ENCODE measurements around the gene SPOP. TPM values are rescaled to one million over a fixed set of nuclear protein-coding genes. Genes with fewer than 3 reads are reported as not detected.
A peak's percentile ranks its signal among the peaks of the same experiment; 100 is the strongest.
"Not testable (repeated sequence)": the region's sequence is repeated elsewhere in the genome, so short reads cannot be mapped to it uniquely, and the experiment has no call there.

SPOP gene
- total RNA-seq, 1 experiment from 2014 or later, result 16.1 TPM

DNA sequence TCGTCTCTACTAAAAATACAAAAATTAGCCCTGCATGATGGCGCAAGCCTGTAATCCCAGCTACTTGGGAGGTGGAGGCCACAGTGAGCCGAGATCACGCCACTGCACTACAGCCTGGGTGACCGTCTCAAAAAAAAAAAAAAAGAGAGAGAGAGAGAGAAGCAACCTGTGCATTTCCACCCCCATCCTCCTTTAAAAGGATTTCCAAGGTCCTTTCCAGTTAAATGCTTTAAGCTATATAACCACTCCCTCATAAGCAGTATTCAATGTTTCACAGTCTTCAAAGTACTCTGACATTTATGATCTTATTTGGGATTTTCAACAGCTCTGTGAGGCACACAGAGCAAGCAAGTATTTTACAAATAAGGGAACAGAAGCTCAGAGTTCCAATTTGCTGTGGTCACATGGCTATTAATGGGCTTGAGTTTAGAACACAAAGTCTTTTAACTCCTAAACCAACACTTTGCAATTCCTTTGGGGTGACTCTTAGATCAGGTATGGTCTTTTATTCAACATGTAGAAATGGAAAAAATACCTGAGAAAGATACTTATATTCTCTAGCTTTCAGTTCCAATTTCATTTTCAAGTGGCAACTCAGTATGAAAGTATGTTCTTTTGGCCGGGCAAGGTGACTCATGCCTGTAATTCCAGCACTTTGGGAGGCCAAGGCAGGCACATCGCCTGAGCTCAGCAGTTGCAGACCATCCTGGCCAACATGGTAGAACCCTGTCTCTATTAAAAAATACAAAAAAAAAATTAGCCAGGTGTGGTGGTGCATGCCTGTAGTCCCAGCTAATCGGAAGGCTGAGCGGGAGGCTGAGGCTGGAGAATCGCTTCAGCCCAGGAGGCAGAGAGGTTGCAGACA, 31.3 kb downstream of the SPOP start:
- Histone ChIP-seq H3K36me3 (replicated peaks; ENCODE audit: control insufficient read depth, insufficient read depth, low read length) (no peaks in the 10 kb centered on the region), H3K4me3 (ENCODE audit: insufficient read depth, low read depth, low read length) (no peak overlapping the region), H3K27me3 (ENCODE audit: control insufficient read depth, insufficient read depth, low read length) (no peaks in the 10 kb centered on the region)
- DNase-seq, result no peak

DNA sequence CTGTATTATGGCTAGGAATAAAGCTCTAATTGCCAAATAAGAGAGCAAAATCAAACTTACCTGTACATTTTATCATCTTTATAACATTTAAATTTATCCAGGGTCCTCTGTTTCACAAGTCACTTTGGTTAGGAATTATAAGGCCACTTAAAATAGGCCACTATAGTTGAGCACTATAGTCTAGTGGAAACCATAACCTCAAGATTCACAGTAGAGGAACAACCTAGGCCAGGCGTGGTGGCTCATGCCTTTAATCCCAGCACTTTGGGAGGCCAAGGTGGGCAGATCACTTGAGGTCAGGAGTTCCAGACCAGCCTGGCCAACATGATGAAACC, 31.9 kb downstream of the SPOP start:
- DNase-seq; H3K4me3 ChIP-seq (ENCODE audit: insufficient read depth, low read depth, low read length): not testable (repeated sequence)

DNA sequence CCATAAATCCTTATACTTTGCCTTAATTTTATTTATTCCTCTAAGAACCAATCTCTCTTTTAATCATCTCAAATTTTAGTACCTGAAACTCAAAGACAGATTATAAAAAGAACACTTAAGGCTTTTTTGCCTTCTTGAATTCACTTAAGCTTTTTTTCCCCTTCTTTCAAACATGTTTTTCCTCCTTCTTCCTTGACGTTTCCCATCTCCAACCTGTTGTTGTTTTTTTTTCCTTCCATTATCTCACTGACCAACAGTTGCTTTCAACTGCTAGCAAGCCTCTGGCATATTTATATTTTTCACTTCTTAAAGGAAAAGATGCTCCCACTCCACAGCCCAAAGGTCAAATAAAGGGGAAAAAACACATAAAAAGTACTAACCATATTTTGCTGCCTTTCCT, 32.2 kb downstream of the SPOP start:
- H3K4me3 ChIP-seq (ENCODE audit: insufficient read depth, low read depth, low read length), result no peak overlapping the region

More for the DNA sequence above, 31.9 kb downstream of the SPOP start:
- H3K27me3 ChIP-seq (ENCODE audit: control insufficient read depth, insufficient read depth, low read length); H3K36me3 ChIP-seq (replicated peaks; ENCODE audit: control insufficient read depth, insufficient read depth, low read length): not testable (repeated sequence)

DNA sequence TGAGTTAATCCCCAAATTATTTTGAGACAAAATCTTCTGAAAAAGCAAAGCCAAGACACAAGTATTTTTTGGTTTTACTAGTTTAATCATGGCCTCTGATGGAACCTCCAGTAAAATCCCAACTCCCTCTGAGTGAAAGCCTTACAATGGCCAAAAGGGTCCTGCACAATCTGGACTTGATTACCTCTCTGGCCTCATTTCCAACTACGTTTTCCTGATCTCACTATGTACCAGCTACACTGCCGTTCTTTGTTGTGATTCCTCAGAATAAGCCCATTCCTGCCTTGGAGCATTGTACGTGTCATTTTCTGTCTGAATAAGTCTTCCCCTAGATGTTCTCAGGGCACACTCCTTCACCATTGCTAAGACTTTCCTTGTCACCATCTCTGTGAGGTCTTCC, 37.3 kb downstream of the SPOP start:
- DNase-seq, result no peak
- no peaks in the 10 kb centered on the region for H3K27me3 ChIP-seq (ENCODE audit: control insufficient read depth, insufficient read depth, low read length)
- no peaks in the 10 kb centered on the region for H3K36me3 ChIP-seq (replicated peaks; ENCODE audit: control insufficient read depth, insufficient read depth, low read length)
- H3K4me3 ChIP-seq (ENCODE audit: insufficient read depth, low read depth, low read length), result no peak overlapping the region

More for the DNA sequence above, 32.2 kb downstream of the SPOP start:
- Histone ChIP-seq H3K36me3 (replicated peaks; ENCODE audit: control insufficient read depth, insufficient read depth, low read length) (no peaks in the 10 kb centered on the region), H3K27me3 (ENCODE audit: control insufficient read depth, insufficient read depth, low read length) (no peaks in the 10 kb centered on the region)
- no peak for DNase-seq

DNA sequence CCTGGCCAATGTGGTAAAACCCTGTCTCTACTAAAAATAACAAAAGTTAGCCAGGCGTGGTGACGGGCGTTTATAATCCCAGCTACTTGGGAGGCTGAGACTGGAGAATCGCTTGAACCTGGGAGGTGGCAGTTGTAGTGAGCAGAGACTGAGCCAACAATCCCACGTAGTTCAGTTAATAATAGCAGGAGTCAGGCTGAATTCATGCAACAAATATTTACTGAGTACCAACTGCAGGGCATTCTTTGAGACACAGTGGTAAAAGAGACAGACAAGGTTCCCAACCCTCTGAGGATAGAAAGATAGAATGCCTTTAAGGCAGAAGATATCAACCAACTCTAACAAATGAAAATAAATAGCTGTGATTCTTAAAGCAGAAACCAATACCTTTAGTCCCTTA, 39.1 kb downstream of the SPOP start:
- Histone ChIP-seq H3K27me3 (ENCODE audit: control insufficient read depth, insufficient read depth, low read length) (no peaks in the 10 kb centered on the region), H3K36me3 (replicated peaks; ENCODE audit: control insufficient read depth, insufficient read depth, low read length) (no peaks in the 10 kb centered on the region)
- DNase-seq, result no peak

DNA sequence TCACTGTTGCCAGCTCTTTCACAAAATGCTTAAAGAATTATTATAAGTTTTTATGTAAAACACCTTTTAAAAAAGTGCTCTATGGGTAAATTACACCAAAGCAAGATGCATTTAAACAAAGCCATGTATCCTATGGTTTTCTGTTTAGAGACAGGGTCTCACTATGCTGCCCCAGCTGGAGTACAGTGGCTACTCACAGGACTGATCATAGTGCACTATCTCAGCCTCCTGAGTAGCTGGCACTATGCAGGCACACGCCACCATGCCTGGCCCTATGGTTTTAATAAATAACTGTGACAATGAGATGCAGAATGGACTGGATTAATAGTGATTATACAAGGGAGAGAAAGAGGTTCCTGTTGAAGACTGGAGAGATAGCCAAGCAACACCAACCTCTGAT, 40.2 kb downstream of the SPOP start:
- Histone ChIP-seq H3K4me3 (ENCODE audit: insufficient read depth, low read depth, low read length) (no peak overlapping the region), H3K36me3 (replicated peaks; ENCODE audit: control insufficient read depth, insufficient read depth, low read length) (no peaks in the 10 kb centered on the region), H3K27me3 (ENCODE audit: control insufficient read depth, insufficient read depth, low read length) (no peaks in the 10 kb centered on the region)
- no peak for DNase-seq

More for the DNA sequence above, 39.1 kb downstream of the SPOP start:
- no peak overlapping the region for H3K4me3 ChIP-seq (ENCODE audit: insufficient read depth, low read depth, low read length)

DNA sequence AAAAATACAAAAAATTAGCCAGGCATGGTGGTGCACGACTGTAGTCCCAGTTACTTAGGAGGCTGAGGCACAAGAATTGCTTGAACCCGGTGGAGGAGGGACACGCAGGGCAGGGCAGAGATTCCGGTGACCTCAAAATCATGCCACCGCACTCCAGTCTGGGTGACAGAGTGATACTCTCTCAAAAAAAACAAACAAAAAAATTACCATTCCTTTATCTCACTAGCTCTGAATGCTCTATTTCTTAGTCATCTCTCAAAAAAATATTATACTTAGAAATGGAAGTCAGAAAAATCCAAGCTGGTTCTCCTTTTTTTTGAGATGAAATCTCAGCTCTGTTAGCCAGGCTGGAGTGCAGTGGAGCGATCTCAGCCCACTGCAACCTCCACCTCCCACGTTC, 40.8 kb downstream of the SPOP start:
- Histone ChIP-seq H3K36me3 (replicated peaks; ENCODE audit: control insufficient read depth, insufficient read depth, low read length) (no peaks in the 10 kb centered on the region), H3K27me3 (ENCODE audit: control insufficient read depth, insufficient read depth, low read length) (no peaks in the 10 kb centered on the region), H3K4me3 (ENCODE audit: insufficient read depth, low read depth, low read length) (no peak overlapping the region)
- no peak for DNase-seq

DNA sequence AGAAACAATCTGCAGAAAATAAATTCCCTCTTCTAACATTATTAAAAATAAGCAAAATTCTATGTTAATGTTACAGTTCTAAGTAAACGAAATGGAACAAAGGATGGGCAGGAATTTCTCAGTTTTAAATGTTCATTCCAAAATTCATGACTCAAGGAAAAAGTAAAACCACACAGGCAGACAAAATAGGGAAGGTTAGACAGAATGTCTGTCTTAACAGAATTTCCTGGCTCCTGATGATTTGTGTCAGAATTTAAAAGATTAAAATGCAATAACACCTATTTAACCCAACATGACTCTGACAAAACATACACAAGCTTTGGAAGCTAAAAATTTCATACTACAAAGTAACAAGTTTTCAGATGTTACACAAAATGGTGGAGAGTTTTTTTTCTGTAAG, 42.8 kb downstream of the SPOP start:
- H3K4me3 ChIP-seq (ENCODE audit: insufficient read depth, low read depth, low read length), result no peak overlapping the region
- no peaks in the 10 kb centered on the region for H3K36me3 ChIP-seq (replicated peaks; ENCODE audit: control insufficient read depth, insufficient read depth, low read length)
- H3K27me3 ChIP-seq (ENCODE audit: control insufficient read depth, insufficient read depth, low read length), result no peaks in the 10 kb centered on the region
- no peak for DNase-seq

DNA sequence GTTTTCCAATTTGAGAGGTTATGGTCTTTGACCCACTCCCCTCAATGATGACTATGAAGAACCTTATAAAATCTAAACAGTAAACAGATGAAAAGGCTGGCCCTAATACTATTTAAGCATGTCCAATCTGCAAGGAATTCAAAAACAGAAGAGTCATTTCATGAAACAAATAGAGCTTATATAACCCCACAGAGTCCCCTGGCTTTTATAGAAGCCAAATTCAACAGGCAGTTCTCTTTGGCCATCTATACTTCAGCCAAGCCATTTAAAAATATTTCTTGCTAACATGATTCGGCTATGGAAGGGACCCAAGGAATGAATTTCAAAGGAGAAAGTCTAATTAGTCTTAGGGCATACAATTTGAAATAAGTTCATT, 43.4 kb downstream of the SPOP start:
- no peak for DNase-seq
- Histone ChIP-seq H3K27me3 (ENCODE audit: control insufficient read depth, insufficient read depth, low read length) (no peaks in the 10 kb centered on the region), H3K36me3 (replicated peaks; ENCODE audit: control insufficient read depth, insufficient read depth, low read length) (no peaks in the 10 kb centered on the region), H3K4me3 (ENCODE audit: insufficient read depth, low read depth, low read length) (no peak overlapping the region)

DNA sequence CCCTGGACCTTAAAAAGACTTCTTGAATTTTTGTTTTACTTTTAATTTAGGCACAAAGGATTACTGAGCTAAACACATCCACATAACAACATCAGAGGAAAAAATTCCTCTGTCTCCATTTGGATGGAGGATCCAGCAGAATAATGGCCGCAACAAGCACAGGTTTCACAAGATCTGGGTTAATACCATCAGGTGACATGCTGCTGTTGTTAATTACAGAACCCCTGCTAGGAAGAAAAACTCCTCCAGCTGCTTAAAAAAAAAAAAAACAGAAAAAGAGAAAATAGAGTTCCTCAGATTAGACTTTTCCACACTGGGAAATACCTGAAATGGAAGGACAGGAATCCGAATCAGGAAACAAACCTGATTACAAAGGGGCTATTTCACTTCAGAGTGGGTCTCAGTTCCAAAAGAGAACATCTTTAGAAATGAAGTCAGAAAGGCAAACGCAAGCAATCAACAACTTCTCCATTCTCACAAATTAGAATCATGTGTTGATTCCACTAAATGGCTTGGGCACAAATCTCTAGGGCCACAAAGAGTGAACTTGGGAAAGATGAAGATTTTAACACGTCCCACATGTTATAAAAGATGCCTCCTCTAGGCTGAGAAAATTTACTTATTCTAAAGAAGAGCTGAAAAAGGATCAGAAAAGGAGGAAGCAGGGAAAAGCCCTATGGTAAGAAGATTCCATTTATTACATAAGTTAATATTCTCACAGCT, 44.0 kb downstream of the SPOP start:
- Histone ChIP-seq H3K36me3 (replicated peaks; ENCODE audit: control insufficient read depth, insufficient read depth, low read length) (no peaks in the 10 kb centered on the region), H3K4me3 (ENCODE audit: insufficient read depth, low read depth, low read length) (no peak overlapping the region), H3K27me3 (ENCODE audit: control insufficient read depth, insufficient read depth, low read length) (no peaks in the 10 kb centered on the region)
- peak; percentile 24 for DNase-seq

DNA sequence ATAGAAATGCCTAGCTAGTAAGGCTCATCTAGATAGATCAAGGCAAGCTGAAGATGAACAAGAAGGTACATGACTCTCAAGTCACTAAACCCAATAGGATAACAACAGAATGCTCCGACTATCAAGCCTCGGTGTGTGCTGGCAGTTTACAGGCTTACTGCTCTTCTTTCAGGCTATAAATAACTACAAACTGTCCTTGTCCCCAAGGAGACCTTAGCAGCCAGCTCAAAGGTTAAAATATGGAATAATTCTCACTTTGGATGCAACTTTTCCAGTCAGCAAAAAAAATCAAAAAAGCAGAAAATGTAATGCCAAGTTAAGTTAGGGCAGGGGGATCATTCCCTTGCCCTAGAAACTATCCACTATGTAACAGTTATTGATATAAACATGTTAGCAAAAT, 44.6 kb downstream of the SPOP start:
- Histone ChIP-seq H3K36me3 (replicated peaks; ENCODE audit: control insufficient read depth, insufficient read depth, low read length) (no peaks in the 10 kb centered on the region), H3K4me3 (ENCODE audit: insufficient read depth, low read depth, low read length) (no peak overlapping the region), H3K27me3 (ENCODE audit: control insufficient read depth, insufficient read depth, low read length) (no peaks in the 10 kb centered on the region)
- DNase-seq, result no peak

DNA sequence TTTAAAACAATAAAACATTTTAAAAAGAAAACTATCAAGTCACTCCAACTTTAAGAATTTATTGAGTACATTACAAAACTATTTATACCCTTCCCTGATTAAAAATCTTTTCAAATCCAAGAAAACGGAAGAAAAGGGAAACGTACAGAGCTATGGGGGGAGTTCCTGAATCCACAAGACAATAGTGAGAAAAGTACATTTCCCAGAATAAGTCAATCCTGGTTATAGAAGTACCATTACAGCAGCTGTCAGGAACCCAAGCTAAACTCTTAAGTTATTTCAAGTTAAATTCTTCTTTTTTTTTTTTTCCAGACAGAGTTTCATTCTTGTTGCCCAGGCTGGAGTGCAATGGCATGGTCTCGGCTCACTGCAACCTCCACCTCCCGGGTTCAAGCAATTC, 45.7 kb downstream of the SPOP start:
- H3K4me3 ChIP-seq (ENCODE audit: insufficient read depth, low read depth, low read length), result no peak overlapping the region
- no peak for DNase-seq
- no peaks in the 10 kb centered on the region for H3K27me3 ChIP-seq (ENCODE audit: control insufficient read depth, insufficient read depth, low read length)
- H3K36me3 ChIP-seq (replicated peaks; ENCODE audit: control insufficient read depth, insufficient read depth, low read length), result no peaks in the 10 kb centered on the region

DNA sequence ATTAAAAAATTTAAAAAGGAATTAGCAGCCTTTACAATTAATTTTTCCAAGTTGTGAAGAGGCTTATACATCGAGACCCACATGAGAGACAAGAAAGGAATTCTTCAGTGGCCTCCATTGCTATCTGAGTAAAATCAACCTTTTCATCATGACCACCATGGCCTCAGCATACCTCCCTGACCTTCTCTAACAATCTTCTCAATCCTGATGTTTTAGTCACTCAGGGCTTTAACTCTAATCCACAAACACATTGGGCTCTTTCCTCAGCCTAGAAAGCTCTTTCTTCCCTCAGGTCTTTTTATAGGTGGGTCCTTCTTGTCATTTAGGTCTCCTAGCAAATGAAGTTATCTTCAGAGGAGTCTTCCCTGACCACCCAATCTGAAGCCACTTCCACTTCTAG, 46.4 kb downstream of the SPOP start:
- Histone ChIP-seq H3K36me3 (replicated peaks; ENCODE audit: control insufficient read depth, insufficient read depth, low read length) (no peaks in the 10 kb centered on the region), H3K27me3 (ENCODE audit: control insufficient read depth, insufficient read depth, low read length) (no peaks in the 10 kb centered on the region), H3K4me3 (ENCODE audit: insufficient read depth, low read depth, low read length) (no peak overlapping the region)
- no peak for DNase-seq

DNA sequence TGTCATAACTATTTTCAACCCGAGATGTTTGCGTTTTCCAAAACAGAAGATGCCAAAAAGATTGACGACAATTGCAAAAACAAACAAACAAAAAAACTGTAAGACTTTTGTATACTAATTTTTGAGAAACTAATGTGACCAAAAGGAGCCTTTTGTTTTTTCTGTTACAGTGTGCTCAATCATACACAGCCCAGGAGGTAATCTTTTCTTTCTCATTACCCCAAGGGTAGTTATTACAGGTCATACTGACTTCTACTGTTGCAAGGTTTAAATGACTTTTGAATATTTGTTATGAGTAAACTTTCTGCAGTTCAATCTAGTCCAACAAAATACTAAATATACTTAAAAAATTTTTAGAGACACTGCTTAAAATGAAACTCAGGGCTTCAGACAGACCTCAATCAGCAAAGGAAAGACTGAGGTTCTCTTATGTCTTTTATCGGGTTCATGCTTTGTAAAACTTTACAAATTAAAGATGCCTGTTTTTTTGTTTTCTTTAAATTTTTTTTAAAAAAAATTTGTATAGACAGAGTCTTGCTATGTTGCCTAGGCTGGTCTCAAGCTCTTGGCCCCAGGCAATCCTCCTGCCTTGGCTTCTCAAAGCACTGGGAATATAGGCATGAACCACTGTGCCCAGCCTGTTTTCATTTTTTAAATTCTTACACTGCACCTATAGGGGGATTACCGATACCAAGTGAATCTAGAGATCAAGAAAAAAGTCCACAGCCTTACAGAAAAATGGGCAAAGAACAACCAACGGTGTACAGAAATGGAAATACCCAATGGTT, 47.6 kb downstream of the SPOP start:
- no peaks in the 10 kb centered on the region for H3K27me3 ChIP-seq (ENCODE audit: control insufficient read depth, insufficient read depth, low read length)

DNA sequence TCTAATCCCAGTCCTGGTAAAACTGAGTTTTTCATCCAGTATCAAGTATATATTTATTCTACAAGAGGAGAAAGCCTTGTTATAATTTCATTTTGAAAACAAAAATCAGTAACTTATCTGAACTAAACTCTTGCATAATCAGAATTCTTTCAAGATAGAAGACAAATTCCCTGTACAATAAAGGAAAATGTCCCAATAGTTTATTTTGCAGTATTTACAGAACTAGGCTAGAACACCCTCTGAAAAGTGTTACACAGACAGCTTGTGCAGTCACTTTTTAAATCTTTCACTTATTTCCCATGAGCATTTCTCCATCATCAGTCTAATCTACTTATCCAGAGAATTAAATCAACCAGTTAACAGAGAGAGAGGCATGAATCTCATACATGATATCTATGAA, 48.5 kb downstream of the SPOP start:
- H3K27me3 ChIP-seq (ENCODE audit: control insufficient read depth, insufficient read depth, low read length), result no peaks in the 10 kb centered on the region
- H3K36me3 ChIP-seq (replicated peaks; ENCODE audit: control insufficient read depth, insufficient read depth, low read length), result no peaks in the 10 kb centered on the region
- DNase-seq, result no peak
- no peak overlapping the region for H3K4me3 ChIP-seq (ENCODE audit: insufficient read depth, low read depth, low read length)

More for the DNA sequence above, 47.6 kb downstream of the SPOP start:
- no peaks in the 10 kb centered on the region for H3K36me3 ChIP-seq (replicated peaks; ENCODE audit: control insufficient read depth, insufficient read depth, low read length)
- DNase-seq, result no peak
- no peak overlapping the region for H3K4me3 ChIP-seq (ENCODE audit: insufficient read depth, low read depth, low read length)

Measured in H7 (cell line).